NB4 (cell line): Measurements from ENCODE around the gene GPR173.

Experiments
- CTCF ChIP-seq: IDR thresholded peaks from one replicate; pipeline ENCODE4 v1.5.1; 2012; ENCODE audit warnings: low read depth, low read length
- MAX ChIP-seq: IDR thresholded peaks from 2 replicates; pipeline ENCODE4 v1.6.1; 2011; ENCODE audit warnings: low read depth, low read length
- MYC ChIP-seq: IDR thresholded peaks from 2 replicates; pipeline ENCODE4 v1.6.1; 2011; ENCODE audit warnings: low read depth, low read length
- POLR2A ChIP-seq: IDR thresholded peaks from 2 replicates; pipeline ENCODE4 v1.6.1; 2011; ENCODE audit warnings: mild to moderate bottlenecking; ENCODE audit not compliant: insufficient read length; ENCODE audit errors: extremely low read depth

DNA sequence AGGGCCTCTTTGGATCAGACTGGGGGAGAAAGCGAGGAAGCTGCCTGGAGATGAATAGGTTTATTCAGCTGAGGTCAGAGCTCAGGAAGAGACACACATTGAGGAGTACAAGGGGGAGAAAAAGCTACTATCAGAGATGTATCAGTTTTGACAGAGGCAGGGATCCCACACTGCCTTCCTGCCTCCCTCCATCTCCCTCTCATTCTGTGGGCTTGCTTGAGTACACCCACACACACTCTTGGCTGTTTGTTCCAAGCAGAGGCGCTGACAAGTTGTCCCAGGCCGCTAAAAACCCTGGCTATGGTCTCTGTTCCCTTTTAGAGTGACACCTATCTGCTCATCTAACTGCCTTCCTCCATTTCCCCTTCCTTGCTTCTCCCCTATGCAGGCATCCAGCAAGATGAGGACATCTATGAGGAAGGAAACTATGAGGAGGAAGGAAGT is 38.8 kb downstream of the GPR173 start:
- TF ChIP-seq POLR2A (no peak), CTCF (no peak), MAX (no peak), MYC (no peak)
